Trophoblast cell (in vitro differentiated cells and primary cell): ENCODE results near the gene OIT3.

Experiments
- DNase-seq, 2 donors: peaks; one replicate each; pipeline ENCODE4 v3.0.0-alpha.2; 2016
- H2AFZ ChIP-seq: 2 replicates; pipeline ENCODE4 v1.6.1; 2013; ENCODE audit warnings: low read length, moderate library complexity, mild to moderate bottlenecking; ENCODE audit not compliant: insufficient read depth, poor library complexity
- H2AK5ac ChIP-seq: 2 replicates; pipeline ENCODE4 v1.6.1; 2013; ENCODE audit warnings: mild to moderate bottlenecking, low read length
- H2BK120ac ChIP-seq: 2 replicates; pipeline ENCODE4 v1.6.1; 2013; ENCODE audit warnings: low read length, mild to moderate bottlenecking, moderate library complexity; ENCODE audit not compliant: insufficient read depth, poor library complexity
- H2BK12ac ChIP-seq: 2 replicates; pipeline ENCODE4 v1.6.1; 2013; ENCODE audit warnings: mild to moderate bottlenecking, low read length, moderate library complexity
- H2BK5ac ChIP-seq: 2 replicates; pipeline ENCODE4 v1.6.1; 2013; ENCODE audit warnings: low read length, low read depth, moderate library complexity, mild to moderate bottlenecking; ENCODE audit not compliant: poor library complexity
- H3K14ac ChIP-seq: 2 replicates; pipeline ENCODE4 v1.6.1; 2013; ENCODE audit warnings: mild to moderate bottlenecking, low read length
- H3K18ac ChIP-seq: 2 replicates; pipeline ENCODE4 v1.6.1; 2013; ENCODE audit warnings: mild to moderate bottlenecking, low read length
- H3K23ac ChIP-seq: 2 replicates; pipeline ENCODE4 v1.6.1; 2013; ENCODE audit warnings: low read length
- H3K27ac ChIP-seq: 2 replicates; pipeline ENCODE4 v1.5.1; 2013; ENCODE audit warnings: low read depth, mild to moderate bottlenecking, inconsistent platforms, low read length, moderate library complexity
- H3K27me3 ChIP-seq: 2 replicates; pipeline ENCODE4 v1.6.1; 2013; ENCODE audit warnings: inconsistent platforms, mild to moderate bottlenecking, low read length, moderate library complexity; ENCODE audit not compliant: insufficient read depth
- H3K36me3 ChIP-seq, 2 experiments: 1 replicate in 1 of 2; 2 replicates in 1 of 2; pipeline ENCODE4 v1.6.1; 2013; ENCODE audit warnings: low read length in 2 of 2, mild to moderate bottlenecking in 2 of 2, moderate library complexity in 1 of 2; ENCODE audit not compliant: insufficient read depth in 2 of 2, control insufficient read depth in 1 of 2
- H3K4ac ChIP-seq: 2 replicates; pipeline ENCODE4 v1.6.1; 2013; ENCODE audit warnings: low read depth, mild to moderate bottlenecking, low read length, moderate library complexity
- H3K4me1 ChIP-seq, 2 experiments: 1 replicate in 1 of 2; 2 replicates in 1 of 2; pipeline ENCODE4 v1.6.1; 2013; ENCODE audit warnings: low read length in 2 of 2, mild to moderate bottlenecking in 2 of 2, moderate library complexity in 1 of 2; ENCODE audit not compliant: insufficient read depth in 2 of 2, control insufficient read depth in 1 of 2
- H3K4me2 ChIP-seq: 2 replicates; pipeline ENCODE4 v1.6.1; 2013; ENCODE audit warnings: inconsistent platforms, mild to moderate bottlenecking, low read length, moderate library complexity
- H3K4me3 ChIP-seq: 2 replicates; pipeline ENCODE4 v1.5.1; 2013; ENCODE audit warnings: mild to moderate bottlenecking, low read depth, low read length, inconsistent platforms
- H3K79me1 ChIP-seq: one replicate; pipeline ENCODE4 v1.6.1; 2013; ENCODE audit warnings: low read length
- H3K79me2 ChIP-seq: 2 replicates; pipeline ENCODE4 v1.6.1; 2013; ENCODE audit warnings: low read length, mild to moderate bottlenecking; ENCODE audit not compliant: control insufficient read depth, insufficient read depth, poor library complexity
- H3K9ac ChIP-seq: 2 replicates; pipeline ENCODE4 v1.6.1; 2013; ENCODE audit warnings: mild to moderate bottlenecking, low read length
- H3K9me3 ChIP-seq: 2 replicates; pipeline ENCODE4 v1.6.1; 2013; ENCODE audit warnings: low read depth, mild to moderate bottlenecking, control low read depth, inconsistent platforms, low read length; ENCODE audit not compliant: insufficient read depth
- H4K12ac ChIP-seq: 2 replicates; pipeline ENCODE4 v1.6.1; 2013; ENCODE audit warnings: low read depth, mild to moderate bottlenecking, low read length, moderate library complexity
- H4K8ac ChIP-seq: 2 replicates; pipeline ENCODE4 v1.6.1; 2013; ENCODE audit warnings: low read depth, mild to moderate bottlenecking, low read length, moderate library complexity
- H4K91ac ChIP-seq: one replicate; pipeline ENCODE4 v1.6.1; 2013; ENCODE audit warnings: low read depth, mild to moderate bottlenecking, low read length, moderate library complexity
- WGBS: extraction: QIAGEN DNeasy Blood & Tissue Kit; methylation state at CpG from one replicate; pipeline ENCODE4 v1.1.7; 2013; ENCODE audit warnings: missing lambda C conversion rate; ENCODE audit not compliant: insufficient read length, insufficient coverage; ENCODE audit errors: extremely low coverage; 5-methylcytosine and 5-hydroxymethylcytosine counted together

Gene OIT3

DNA sequence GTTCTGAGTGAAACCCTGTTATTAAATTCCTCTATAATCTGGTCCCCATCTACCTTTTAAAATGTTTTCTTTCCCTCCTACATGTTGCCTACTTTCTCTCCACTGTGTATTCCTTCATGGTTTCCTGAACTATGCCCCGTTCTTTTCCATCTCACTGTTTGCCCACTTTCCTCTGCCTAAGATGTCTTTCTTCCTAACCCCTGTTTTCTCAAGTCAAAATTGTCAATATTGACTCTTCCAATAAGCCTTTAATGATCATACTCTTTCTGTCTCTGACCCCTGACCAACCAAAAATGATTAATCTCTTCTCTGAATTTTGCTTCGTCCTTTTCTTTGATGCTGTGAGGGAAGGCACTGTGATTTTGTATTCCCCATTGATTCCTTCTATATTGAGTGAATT is 30.6 kb upstream of the OIT3 start:
- H2AFZ ChIP-seq, result no peak overlapping the region
- H3K9me3 ChIP-seq, result no peaks in the 10 kb centered on the region
- no peak overlapping the region for H3K14ac ChIP-seq
- no peaks in the 10 kb centered on the region for H3K4me1 ChIP-seq
- H3K4me2 ChIP-seq, result no peak overlapping the region
- no peaks in the 10 kb centered on the region for H3K79me2 ChIP-seq
- no peak overlapping the region for H3K27ac ChIP-seq
- no peak for DNase-seq
- H3K27me3 ChIP-seq, result no peaks in the 10 kb centered on the region
- H3K79me1 ChIP-seq, result no peaks in the 10 kb centered on the region
- no peak overlapping the region for H2BK120ac ChIP-seq
- WGBS, result no CpG with 5 or more reads among the region's 2 CpGs
- no peak overlapping the region for H3K23ac ChIP-seq
- no peak overlapping the region for H3K18ac ChIP-seq
- no peak overlapping the region for H3K9ac ChIP-seq
- H3K4me3 ChIP-seq, result no peak overlapping the region
- no peaks in the 10 kb centered on the region for H3K36me3 ChIP-seq
- no peak overlapping the region for H2BK12ac ChIP-seq
- H3K4ac ChIP-seq, result no peak overlapping the region
- no peak overlapping the region for H4K12ac ChIP-seq
- no peak overlapping the region for H4K91ac ChIP-seq
- H4K8ac ChIP-seq, result no peak overlapping the region
- H2AK5ac ChIP-seq, result no peak overlapping the region
- H2BK5ac ChIP-seq, result no peak overlapping the region

DNA sequence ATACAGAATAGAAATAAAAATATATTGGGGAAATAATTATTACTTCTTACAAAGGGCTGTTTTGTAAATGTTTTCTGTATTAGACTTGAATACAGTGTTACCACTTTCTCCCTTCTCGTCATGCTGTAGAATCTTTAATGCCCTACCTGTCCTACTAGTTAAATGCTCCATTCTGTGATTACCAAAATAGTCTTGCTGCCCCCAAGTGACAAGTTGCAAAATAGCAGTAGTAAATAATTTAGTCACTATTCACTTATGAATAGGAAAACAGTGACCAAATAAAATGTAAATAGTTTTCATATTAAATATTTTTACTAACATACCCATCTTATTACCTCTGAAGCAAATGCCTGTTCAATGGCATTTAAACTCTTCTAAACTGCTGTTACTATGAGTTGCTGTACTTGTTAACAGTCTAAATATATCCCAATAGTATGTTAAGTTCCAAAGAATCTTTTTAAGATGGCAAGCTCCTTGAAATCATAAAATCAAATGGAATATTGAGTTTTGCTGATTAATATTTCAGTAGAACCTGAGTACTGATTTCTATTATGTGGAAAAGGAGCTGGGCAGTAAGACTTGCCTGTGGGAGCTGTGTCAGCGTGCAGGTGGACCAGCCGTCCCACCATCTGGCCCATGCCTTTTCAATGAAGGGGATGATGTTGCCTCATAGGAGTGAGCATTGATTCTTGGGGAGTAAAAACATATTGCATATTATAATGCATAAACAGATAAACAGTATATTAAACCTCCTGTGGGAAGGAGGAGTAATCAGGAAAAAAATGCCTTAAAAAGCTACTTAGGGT is 18.1 kb upstream of the OIT3 start:
- peak in 1 of 2 donors; percentile 55 for DNase-seq
- Histone ChIP-seq H3K4me2 (no peak overlapping the region), H3K79me1 (no peaks in the 10 kb centered on the region), H3K4me1 (no peaks in the 10 kb centered on the region), H3K9ac (no peak overlapping the region), H2BK12ac (no peak overlapping the region), H3K79me2 (no peaks in the 10 kb centered on the region), H3K9me3 (no peaks in the 10 kb centered on the region), H2BK5ac (no peak overlapping the region), H3K27ac (no peak overlapping the region), H2AFZ (no peak overlapping the region), H2BK120ac (no peak overlapping the region), H3K27me3 (no peaks in the 10 kb centered on the region), H3K14ac (no peak overlapping the region), H4K12ac (no peak overlapping the region), H4K8ac (no peak overlapping the region), H3K4ac (no peak overlapping the region), H3K36me3 (peaks cover 0 to 3% of the 10 kb centered on the region in 2 experiments), H3K18ac (no peak overlapping the region), H3K23ac (no peak overlapping the region), H2AK5ac (no peak overlapping the region), H3K4me3 (no peak overlapping the region), H4K91ac (no peak overlapping the region)
- WGBS, result no CpG with 5 or more reads among the region's 3 CpGs

DNA sequence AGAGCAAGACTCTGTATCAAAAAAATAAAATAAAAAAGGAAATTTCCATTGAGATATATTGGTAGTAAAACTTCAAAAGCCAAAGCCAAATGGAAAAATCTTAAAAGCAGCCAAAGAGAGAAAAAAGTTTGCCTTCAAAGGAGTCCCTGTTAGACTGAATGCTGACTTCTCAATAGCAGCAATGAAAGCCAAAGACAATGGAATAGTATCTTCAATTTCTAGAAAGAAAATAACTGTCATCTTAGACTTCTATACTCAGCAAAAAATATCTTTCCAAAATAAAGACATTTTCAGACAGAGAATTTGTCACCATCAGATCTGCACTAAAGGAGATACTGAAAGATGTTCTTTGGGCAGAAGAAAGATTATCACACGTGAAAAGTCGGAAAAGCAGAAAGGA is 14.3 kb upstream of the OIT3 start:
- H4K8ac ChIP-seq, result no peak overlapping the region
- H2AK5ac ChIP-seq, result no peak overlapping the region
- no peak overlapping the region for H4K12ac ChIP-seq
- H3K79me2 ChIP-seq, result no peaks in the 10 kb centered on the region
- no peak overlapping the region for H3K4ac ChIP-seq
- no peaks in the 10 kb centered on the region for H3K79me1 ChIP-seq
- H4K91ac ChIP-seq, result no peak overlapping the region
- H3K9ac ChIP-seq, result no peak overlapping the region
- no peak overlapping the region for H3K14ac ChIP-seq
- H3K4me2 ChIP-seq, result no peak overlapping the region
- no peak overlapping the region for H3K27ac ChIP-seq
- H3K36me3 ChIP-seq, result peaks cover 0 to 8% of the 10 kb centered on the region in 2 experiments
- DNase-seq, result no peak
- no CpG with 5 or more reads among the region's 2 CpGs for WGBS
- no peak overlapping the region for H2BK120ac ChIP-seq
- no peak overlapping the region for H2BK12ac ChIP-seq
- H3K9me3 ChIP-seq, result no peaks in the 10 kb centered on the region
- H3K18ac ChIP-seq, result no peak overlapping the region
- no peak overlapping the region for H2AFZ ChIP-seq
- no peaks in the 10 kb centered on the region for H3K4me1 ChIP-seq
- no peaks in the 10 kb centered on the region for H3K27me3 ChIP-seq
- no peak overlapping the region for H3K4me3 ChIP-seq
- H3K23ac ChIP-seq, result no peak overlapping the region
- H2BK5ac ChIP-seq, result no peak overlapping the region

DNA sequence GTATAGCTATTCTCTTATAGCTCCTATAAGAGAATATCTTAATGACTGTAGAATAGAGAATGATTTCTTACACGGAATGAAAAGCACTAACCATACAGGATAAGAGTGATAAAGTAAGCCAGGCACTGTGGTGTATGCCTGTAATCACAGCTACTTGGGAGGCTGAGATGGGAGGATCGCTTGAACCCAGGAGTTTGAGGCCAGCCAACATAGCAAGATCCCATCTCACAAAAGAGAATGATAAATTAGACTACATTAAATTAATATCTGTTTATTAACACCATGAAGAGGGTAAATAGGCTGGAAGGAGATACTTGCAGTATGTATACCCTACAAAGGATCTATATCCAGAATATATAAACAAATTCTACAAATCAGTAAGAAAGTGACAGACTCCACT is 12.2 kb upstream of the OIT3 start:
- H3K79me1 ChIP-seq, result no peaks in the 10 kb centered on the region
- H3K9ac ChIP-seq, result no peak overlapping the region
- no peak overlapping the region for H3K4me3 ChIP-seq
- H2BK5ac ChIP-seq, result no peak overlapping the region
- no peak for DNase-seq
- no peak overlapping the region for H2BK120ac ChIP-seq
- WGBS, result no CpG with 5 or more reads among the region's 2 CpGs
- no peak overlapping the region for H4K91ac ChIP-seq
- no peak overlapping the region for H2AK5ac ChIP-seq
- H3K14ac ChIP-seq, result no peak overlapping the region
- no peak overlapping the region for H2BK12ac ChIP-seq
- H2AFZ ChIP-seq, result no peak overlapping the region
- no peaks in the 10 kb centered on the region for H3K4me1 ChIP-seq
- H3K4ac ChIP-seq, result no peak overlapping the region
- no peak overlapping the region for H3K23ac ChIP-seq
- no peaks in the 10 kb centered on the region for H3K27me3 ChIP-seq
- no peak overlapping the region for H4K8ac ChIP-seq
- no peak overlapping the region for H4K12ac ChIP-seq
- no peak overlapping the region for H3K18ac ChIP-seq
- no peak overlapping the region for H3K27ac ChIP-seq
- no peak overlapping the region for H3K4me2 ChIP-seq
- no peaks in the 10 kb centered on the region for H3K9me3 ChIP-seq
- H3K79me2 ChIP-seq, result no peaks in the 10 kb centered on the region
- peaks cover 0 to 8% of the 10 kb centered on the region in 2 experiments for H3K36me3 ChIP-seq
